OCI-LY7 (cell line): ENCODE results near the gene SART3. TPM values are rescaled to one million over a fixed set of nuclear protein-coding genes. Genes with fewer than 3 reads are reported as not detected.

Experiments
- BruUV-seq: library from RNA; stranded (reverse); fragments of 400-500 nt; replicated peaks from 2 replicates; lab custom pipeline; 2021; lab: Mats Ljungman, UMichigan
- CTCF ChIA-PET: fragments of 300-600 bp; sonication (Branson Sonifier 250); formaldehyde crosslinking; loops from one replicate; lab custom pipeline; 2022; ENCODE audit warnings: antibody characterized with exemption; ENCODE audit not compliant: unreplicated experiment; lab: Charles Lee
- POLR2A ChIA-PET: fragments of 300-600 bp; sonication (Branson Sonifier 250); formaldehyde crosslinking; loops from one replicate; lab custom pipeline; 2022; ENCODE audit warnings: antibody characterized with exemption; lab: Charles Lee
- DNase-seq: peaks from one replicate; pipeline ENCODE4 v3.0.0-alpha.2; 2015; ENCODE audit warnings: low spot score
- H2AFZ ChIP-seq: fragments of 200-600 bp; sonication (generic), shearing (Covaris generic); 2 replicates; pipeline ENCODE4 v1.6.1; 2014; ENCODE audit warnings: mild to moderate bottlenecking, antibody characterized with exemption, low read length, moderate library complexity
- H3K27ac ChIP-seq: fragments of 200-600 bp; sonication (generic); 2 replicates; pipeline ENCODE4 v1.5.1; 2014; ENCODE audit warnings: mixed run types, low read depth, mild to moderate bottlenecking, moderate library complexity, low read length, inconsistent platforms; ENCODE audit not compliant: poor library complexity, severe bottlenecking
- H3K36me3 ChIP-seq: fragments of 200-600 bp; sonication (generic); 2 replicates; pipeline ENCODE4 v1.6.1; 2014; ENCODE audit warnings: mild to moderate bottlenecking, antibody characterized with exemption, low read length, moderate library complexity, mixed read lengths; ENCODE audit not compliant: insufficient read depth
- H3K4me1 ChIP-seq: fragments of 200-600 bp; sonication (generic); 2 replicates; pipeline ENCODE4 v1.5.1; 2014; ENCODE audit warnings: mild to moderate bottlenecking, low read length; ENCODE audit not compliant: insufficient read depth, poor library complexity, severe bottlenecking
- H3K4me2 ChIP-seq: fragments of 200-600 bp; sonication (generic); 2 replicates; pipeline ENCODE4 v1.6.1; 2014; ENCODE audit warnings: mild to moderate bottlenecking, low read length
- H3K4me3 ChIP-seq: fragments of 200-600 bp; sonication (generic); 2 replicates; pipeline ENCODE4 v1.5.1; 2014; ENCODE audit warnings: mild to moderate bottlenecking, low read depth, low read length; ENCODE audit not compliant: poor library complexity, severe bottlenecking
- H3K79me2 ChIP-seq: fragments of 200-600 bp; sonication (generic); 2 replicates; pipeline ENCODE4 v1.6.1; 2016; ENCODE audit warnings: low read depth, mild to moderate bottlenecking, low read length, moderate library complexity, mixed read lengths; ENCODE audit not compliant: insufficient read depth
- H3K9me2 ChIP-seq: fragments of 200-600 bp; sonication (generic); 2 replicates; pipeline ENCODE4 v1.6.1; 2016; ENCODE audit warnings: mild to moderate bottlenecking, low read length, mixed read lengths; ENCODE audit not compliant: insufficient read depth
- H3K9me3 ChIP-seq: fragments of 200-600 bp; sonication (generic); 2 replicates; pipeline ENCODE4 v1.6.1; 2014; ENCODE audit warnings: mild to moderate bottlenecking, mixed run types, low read length, mixed read lengths
- H4K20me1 ChIP-seq: fragments of 200-600 bp; sonication (generic); 2 replicates; pipeline ENCODE4 v1.6.1; 2014; ENCODE audit warnings: mild to moderate bottlenecking, antibody characterized with exemption, low read length, moderate library complexity, mixed read lengths; ENCODE audit not compliant: insufficient read depth
- CTCF ChIP-seq: fragments of 200-600 bp; sonication (generic); conservative IDR thresholded peaks from 2 replicates; pipeline ENCODE4 v1.5.1; 2014; ENCODE audit warnings: mild to moderate bottlenecking, antibody characterized with exemption, low read length, moderate library complexity, mixed read lengths
- EZH2phosphoT487 ChIP-seq: fragments of 200-600 bp; sonication (generic); IDR thresholded peaks from 2 replicates; pipeline ENCODE4 v1.6.1; 2018; ENCODE audit warnings: low read depth, borderline replicate concordance, mild to moderate bottlenecking, mixed run types, antibody characterized with exemption, low read length, moderate library complexity, mixed read lengths
- intact Hi-C: fragments of 100-400 bp; cut with micrococcal nuclease; formaldehyde crosslinking; loops from one replicate; pipeline ENCODE4 v1.10.0; 2022; ENCODE audit not compliant: unreplicated experiment
- total RNA-seq, 2 experiments: library from RNA; depleted of rRNA in 1 of 2; stranded (reverse); fragments of >200 nt in 1 of 2; shearing (Covaris generic) in 1 of 2; gene quantifications; 2 replicates each; pipeline ENCODE4 v1.2.3, GENCODE V29; 2014 to 2022

SART3 gene
- total RNA-seq, 2 experiments from 2014 or later = 143 to 211 TPM

DNA sequence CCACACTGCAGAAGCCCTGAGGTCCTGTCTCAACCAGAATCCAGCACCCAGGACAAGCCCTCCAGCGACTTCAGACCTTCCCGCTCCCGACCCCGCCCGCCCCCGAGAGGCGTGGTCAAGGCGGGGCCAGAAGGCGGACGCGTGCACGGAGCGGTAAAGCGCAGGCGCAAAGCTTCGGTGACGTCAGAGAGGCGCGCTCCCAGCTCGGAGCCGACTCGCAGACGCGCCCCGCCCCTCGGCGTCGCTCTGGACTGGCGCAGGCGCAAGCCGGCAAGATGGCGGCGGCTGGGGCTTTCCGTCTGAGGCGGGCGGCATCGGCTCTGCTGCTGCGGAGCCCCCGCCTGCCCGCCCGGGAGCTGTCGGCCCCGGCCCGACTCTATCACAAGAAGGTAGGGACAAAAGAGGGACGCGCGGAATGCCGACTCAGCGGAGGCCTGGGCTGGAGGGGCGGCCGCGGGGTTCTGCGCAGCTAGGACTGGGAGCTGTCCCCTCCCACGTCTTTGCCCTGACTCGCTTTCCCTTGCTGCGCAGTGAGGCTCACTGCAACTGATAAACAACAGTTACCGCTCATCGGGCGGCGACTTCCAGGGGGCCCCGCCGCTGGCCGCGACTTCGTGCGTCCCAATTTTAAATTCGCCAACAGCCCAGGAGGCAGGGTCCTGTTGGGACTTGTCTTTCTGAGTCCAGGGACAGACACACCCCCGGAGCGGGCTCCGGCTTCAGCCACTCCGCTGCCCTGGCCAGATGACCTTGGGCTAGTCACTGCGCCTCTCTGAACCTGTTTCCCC lies 1.6 kb upstream of the SART3 start, which contains the start of gene ISCU:
Gene ISCU (plus strand): TSS at position 249 of the 788 bp plus-strand sequence. CDS start 27 bp downstream, at position 276.
- H3K27ac ChIP-seq = peak within 1 kb of the TSS; percentile 82
- peaks cover 67% of the 10 kb centered on the region for H3K79me2 ChIP-seq
- H3K4me2 ChIP-seq = peak within 1 kb of the TSS; percentile 85
- peaks cover 52% of the 10 kb centered on the region for H3K36me3 ChIP-seq
- no peaks in the 10 kb centered on the region for H3K9me3 ChIP-seq
- peaks cover 59% of the 10 kb centered on the region for H3K4me1 ChIP-seq
- peak within 1 kb of the TSS; percentile 59 for H2AFZ ChIP-seq
- DNase-seq = peak; percentile 99
- H4K20me1 ChIP-seq = peaks cover 5% of the 10 kb centered on the region; the same call in 1 of the 2 replicates
- no peak for TF ChIP-seq CTCF
- TF ChIP-seq EZH2phosphoT487 = no peak
- ChIA-PET CTCF (interaction anchor here (1.2 kb wide), 1 partner anchor 56 kb away, joined by 3 read pairs; no protein-coding TSS in a partner anchor), POLR2A (interaction anchor here (0.7 to 15.0 kb wide), 6 partner anchors 13 to 214 kb away, joined by 3 to 309 read pairs (median 5); partner anchors contain the start of gene SELPLG)
- intact Hi-C loops = loop anchor here (1.0 to 5.0 kb wide), 9 partner anchors 56 to 530 kb away; partner anchors contain the start of genes ALKBH2, CORO1C and SSH1
- no peaks in the 10 kb centered on the region for H3K9me2 ChIP-seq
- BruUV-seq = no TSS peak
- H3K4me3 ChIP-seq = peak within 1 kb of the TSS; percentile 79

GRCh38 chr12:108561852-108562347 lies 927 bp upstream of the SART3 start:
- peak overlapping the region; percentile 82 for H3K27ac ChIP-seq
- H3K4me1 ChIP-seq = peaks cover 59% of the 10 kb centered on the region
- no peak for DNase-seq
- POLR2A ChIA-PET = interaction anchor here (0.7 to 15.0 kb wide), 6 partner anchors 10 to 214 kb away, joined by 3 to 309 read pairs (median 4); partner anchors contain the start of gene SELPLG
- TSS peak; percentile 40 for BruUV-seq
- CTCF ChIA-PET = interaction anchor here (0.6 to 1.2 kb wide), 2 partner anchors 56 to 59 kb away, joined by 3 read pairs; no protein-coding TSS in a partner anchor
- H4K20me1 ChIP-seq = peaks cover 5% of the 10 kb centered on the region; the same call in 1 of the 2 replicates
- intact Hi-C loops = loop anchor here (1.0 to 5.0 kb wide), 6 partner anchors 21 to 531 kb away; partner anchors contain the start of genes ALKBH2, CORO1C, FICD and SSH1
- TF ChIP-seq EZH2phosphoT487 (no peak), CTCF (no peak)
- peaks cover 74% of the 10 kb centered on the region for H3K79me2 ChIP-seq
- peak overlapping the region; percentile 85 for H3K4me2 ChIP-seq
- H3K36me3 ChIP-seq = peaks cover 51% of the 10 kb centered on the region
- peak overlapping the region; percentile 59 for H2AFZ ChIP-seq
- no peaks in the 10 kb centered on the region for H3K9me3 ChIP-seq
- H3K9me2 ChIP-seq = no peaks in the 10 kb centered on the region
- H3K4me3 ChIP-seq = peak overlapping the region; percentile 79
